Measurements from ENCODE around the gene DCHS2.

DCHS2 gene

DNA sequence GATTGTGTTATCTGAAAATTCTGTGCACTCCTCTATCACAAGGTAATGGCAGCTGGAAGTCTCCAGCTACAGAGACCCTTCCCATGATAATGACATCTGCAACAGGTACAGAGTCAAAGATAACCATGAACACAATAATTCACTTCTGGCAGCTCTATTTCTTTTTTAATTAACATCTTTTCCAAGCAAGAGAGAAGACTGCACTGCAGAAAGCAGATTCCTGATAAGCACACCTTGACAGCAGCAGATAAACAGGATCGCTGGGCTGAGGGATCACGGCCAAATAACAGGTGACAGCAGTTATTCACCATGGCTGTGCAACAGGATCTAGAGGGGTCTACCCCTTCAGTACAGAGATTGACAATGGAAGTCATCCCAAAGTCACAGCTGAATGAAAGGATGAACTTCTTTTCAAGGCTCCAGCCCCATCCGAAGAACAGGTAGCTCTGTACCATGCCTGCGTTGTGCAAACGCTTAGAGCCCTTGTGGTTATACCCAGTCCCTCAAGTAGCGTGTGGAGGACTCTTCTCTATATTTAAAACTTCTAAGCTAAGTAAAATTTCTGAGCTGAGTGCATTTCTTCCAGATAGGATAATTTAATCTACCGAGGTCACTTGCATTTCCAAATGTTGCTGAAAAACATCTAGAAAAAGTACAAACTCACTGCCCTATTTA lies 66.7 kb downstream of the DCHS2 start:
- DNase-seq = no peak
- Histone ChIP-seq H3K27me3 (no peaks in the 10 kb centered on the region), H3K27ac (no peak overlapping the region), H3K4me1 (no peaks in the 10 kb centered on the region), H3K36me3 (no peaks in the 10 kb centered on the region), H3K4me3 (no peak overlapping the region), H3K9me3 (no peaks in the 10 kb centered on the region)
- no peak for TF ChIP-seq CTCF (IDR thresholded peaks at IDR 0.05)
- intact Hi-C loops (cut with DNase I; ENCODE audit: low total_unique reads) = no loop called here

- Histone ChIP-seq H3K27me3 (no peaks in the 10 kb centered on the region), H3K27ac (no peak overlapping the region), H3K36me3 (no peaks in the 10 kb centered on the region), H3K4me3 (no peak overlapping the region), H3K4me1 (peaks cover 0 to 3% (median 0%) of the 10 kb centered on the region in 4 donors), H3K9me3 (no peaks in the 10 kb centered on the region)
- intact Hi-C loops (cut with DNase I; ENCODE audit: low total_unique reads) = no loop called here
- no peak for DNase-seq
- no peak for TF ChIP-seq CTCF (IDR thresholded peaks at IDR 0.05)
Observed at GRCh38 chr4:154422152-154422551, 69.4 kb downstream of the DCHS2 start.

DNA sequence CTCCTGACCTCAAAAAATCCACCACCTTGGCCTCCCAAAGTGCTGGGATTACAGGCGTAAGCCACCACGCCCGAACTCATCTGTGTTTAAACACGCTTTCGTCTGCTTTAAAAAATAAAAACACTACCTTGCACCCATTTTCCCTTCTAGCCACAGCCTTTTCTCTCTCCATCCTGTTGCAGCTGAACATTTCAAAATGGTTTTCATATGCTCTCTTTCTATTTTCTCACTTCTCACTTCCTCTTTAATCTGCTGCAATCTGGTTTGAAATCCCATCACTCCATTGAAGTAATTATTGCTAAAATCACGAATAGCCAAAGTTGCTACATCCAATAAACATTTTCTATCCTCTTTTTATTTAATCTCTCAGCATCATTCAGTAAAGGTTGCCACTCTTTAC lies 70.0 kb downstream of the DCHS2 start:
- TF ChIP-seq CTCF (IDR thresholded peaks at IDR 0.05) = no peak
- Histone ChIP-seq H3K27ac (no peak overlapping the region), H3K9me3 (no peaks in the 10 kb centered on the region), H3K4me3 (no peak overlapping the region), H3K27me3 (no peaks in the 10 kb centered on the region), H3K36me3 (no peaks in the 10 kb centered on the region), H3K4me1 (peaks cover 0 to 3% (median 0%) of the 10 kb centered on the region in 4 donors)
- DNase-seq = no peak
- intact Hi-C loops (cut with DNase I; ENCODE audit: low total_unique reads) = no loop called here

DNA sequence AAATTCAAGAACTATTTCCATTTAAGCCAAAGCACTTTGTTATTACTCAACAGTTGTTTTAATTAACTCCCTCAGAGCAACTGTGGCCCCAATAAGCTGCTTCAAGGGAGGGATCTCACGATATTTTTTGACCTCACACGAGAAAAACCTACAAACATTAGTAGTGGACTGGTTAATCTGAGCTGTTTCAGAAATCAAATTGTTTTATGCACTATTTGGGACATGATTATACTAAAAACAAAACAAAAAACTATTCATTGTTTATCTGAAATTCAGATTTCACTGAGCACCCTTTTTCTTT lies 74.3 kb downstream of the DCHS2 start:
- Histone ChIP-seq H3K4me3 (peak overlapping the region; percentile 41 to 57), H3K4me1 (peaks cover 0 to 7% (median 4%) of the 10 kb centered on the region in 4 donors), H3K9me3 (no peaks in the 10 kb centered on the region), H3K27me3 (no peaks in the 10 kb centered on the region), H3K36me3 (no peaks in the 10 kb centered on the region), H3K27ac (peak overlapping the region in 1 of 2 donors; percentile 27)
- intact Hi-C loops (cut with DNase I; ENCODE audit: low total_unique reads) = no loop called here
- no peak for DNase-seq
- TF ChIP-seq CTCF (IDR thresholded peaks at IDR 0.05) = no peak

DNA sequence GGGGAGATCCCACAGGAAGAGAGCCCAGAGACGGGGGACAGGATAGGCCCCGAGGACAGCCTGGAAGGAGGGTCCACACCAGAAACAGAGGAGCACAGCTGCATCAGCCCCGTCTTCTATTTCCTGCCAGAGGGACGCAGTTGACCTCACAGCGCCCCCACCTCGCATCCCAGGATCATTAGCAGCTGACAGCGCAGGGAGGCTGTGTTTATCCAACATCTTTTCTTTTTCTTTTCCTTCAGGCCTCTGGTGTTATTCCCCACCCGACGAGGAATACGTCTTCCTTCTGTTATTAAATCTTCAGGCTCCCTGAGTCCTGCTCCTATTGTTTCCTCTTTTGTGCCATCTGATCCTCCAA lies 75.4 kb downstream of the DCHS2 start:
- no peak for DNase-seq
- Histone ChIP-seq H3K4me1 (peaks cover 0 to 7% (median 4%) of the 10 kb centered on the region in 4 donors), H3K36me3 (no peaks in the 10 kb centered on the region), H3K27ac (no peak overlapping the region), H3K9me3 (no peaks in the 10 kb centered on the region), H3K27me3 (no peaks in the 10 kb centered on the region), H3K4me3 (peak overlapping the region; percentile 41 to 57)
- TF ChIP-seq CTCF (IDR thresholded peaks at IDR 0.05) = no peak
- intact Hi-C loops (cut with DNase I; ENCODE audit: low total_unique reads) = no loop called here

DNA sequence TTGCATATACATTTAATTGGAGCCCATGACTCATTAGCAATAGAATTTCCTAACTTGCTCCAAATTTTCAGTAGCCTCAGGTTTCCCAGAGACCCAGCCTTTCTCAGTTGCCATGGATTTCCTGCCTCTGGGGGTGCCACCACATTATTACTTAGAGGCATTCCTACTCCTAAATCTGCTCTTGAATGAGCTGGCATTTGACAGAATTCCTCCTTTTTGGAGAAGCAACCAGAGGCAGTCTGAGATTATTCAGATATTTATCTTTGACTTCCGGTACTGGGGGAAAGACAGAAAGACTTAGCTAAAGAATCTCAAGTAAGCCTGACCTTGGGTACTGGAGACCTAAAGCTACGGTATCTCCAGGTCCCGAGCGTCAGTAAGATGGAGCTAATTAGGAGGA lies 76.3 kb downstream of the DCHS2 start:
- Histone ChIP-seq H3K4me1 (peaks cover 0 to 7% (median 4%) of the 10 kb centered on the region in 4 donors), H3K27me3 (no peaks in the 10 kb centered on the region), H3K36me3 (no peaks in the 10 kb centered on the region), H3K4me3 (no peak overlapping the region), H3K27ac (no peak overlapping the region), H3K9me3 (no peaks in the 10 kb centered on the region)
- TF ChIP-seq CTCF (IDR thresholded peaks at IDR 0.05) = no peak
- intact Hi-C loops (cut with DNase I; ENCODE audit: low total_unique reads) = no loop called here
- no peak for DNase-seq
